Hepatocyte (in vitro differentiated cells): Measurements from ENCODE around the gene ZNF638. TPM values are rescaled to one million over a fixed set of nuclear protein-coding genes. Genes with fewer than 3 reads are reported as not detected.

ENCODE experiments used
- DNase-seq: peaks from one replicate; pipeline ENCODE4 v3.0.0-alpha.2; 2016; ENCODE audit warnings: low spot score
- H2AFZ ChIP-seq: fragments of 200-600 bp; sonication (generic); 2 replicates; pipeline ENCODE4 v1.6.0; 2016; ENCODE audit warnings: antibody characterized with exemption, mild to moderate bottlenecking
- H3K27ac ChIP-seq: fragments of 200-600 bp; sonication (generic); 2 replicates; pipeline ENCODE4 v1.5.1; 2016; ENCODE audit warnings: mild to moderate bottlenecking
- H3K27me3 ChIP-seq: fragments of 200-600 bp; sonication (generic); 2 replicates; pipeline ENCODE4 v1.6.1; 2016
- H3K36me3 ChIP-seq: fragments of 200-600 bp; sonication (generic); replicated peaks from 2 replicates; pipeline ENCODE4 v1.5.1; 2016; ENCODE audit warnings: low read depth; ENCODE audit not compliant: insufficient read depth
- H3K4me1 ChIP-seq: fragments of 200-600 bp; sonication (generic); 2 replicates; pipeline ENCODE4 v1.5.1; 2016; ENCODE audit warnings: mild to moderate bottlenecking, moderate library complexity; ENCODE audit not compliant: insufficient read depth
- H3K4me2 ChIP-seq: fragments of 200-600 bp; sonication (generic); 2 replicates; pipeline ENCODE4 v1.6.0; 2016
- H3K4me3 ChIP-seq: fragments of 200-600 bp; sonication (generic); 2 replicates; pipeline ENCODE4 v1.5.1; 2016; ENCODE audit warnings: mild to moderate bottlenecking
- H3K79me2 ChIP-seq: fragments of 200-600 bp; sonication (generic); 2 replicates; pipeline ENCODE4 v1.6.0; 2017; ENCODE audit warnings: mild to moderate bottlenecking
- H3K9me2 ChIP-seq: fragments of 200-600 bp; sonication (generic); replicated peaks from 2 replicates; pipeline ENCODE4 v1.6.0; 2017; ENCODE audit warnings: mild to moderate bottlenecking; ENCODE audit not compliant: insufficient read depth
- H3K9me3 ChIP-seq: fragments of 200-600 bp; sonication (generic); 2 replicates; pipeline ENCODE4 v1.5.1; 2016; ENCODE audit warnings: low read depth, mild to moderate bottlenecking
- H4K20me1 ChIP-seq: fragments of 200-600 bp; sonication (generic); 2 replicates; pipeline ENCODE4 v1.6.0; 2016; ENCODE audit warnings: mild to moderate bottlenecking; ENCODE audit not compliant: insufficient read depth, poor library complexity, severe bottlenecking
- CTCF ChIP-seq: fragments of 200-600 bp; sonication (generic); IDR thresholded peaks from 2 replicates; pipeline ENCODE4 v1.5.1; 2016; ENCODE audit warnings: antibody characterized with exemption, mild to moderate bottlenecking; ENCODE audit not compliant: poor library complexity
- EZH2 ChIP-seq: fragments of 200-600 bp; sonication (generic); IDR thresholded peaks from 2 replicates; pipeline ENCODE4 v1.6.1; 2016; ENCODE audit warnings: antibody characterized with exemption, mild to moderate bottlenecking, borderline replicate concordance
- EZH2phosphoT487 ChIP-seq: fragments of 200-600 bp; sonication (generic); IDR thresholded peaks from one replicate; pipeline ENCODE4 v1.6.1; 2018; ENCODE audit warnings: antibody characterized with exemption, mild to moderate bottlenecking, low read depth, moderate library complexity; ENCODE audit not compliant: unreplicated experiment, severe bottlenecking
- WGBS: methylation state at CpG from one replicate; pipeline ENCODE4 v1.1.6; 2016; ENCODE audit warnings: low lambda C conversion rate; ENCODE audit errors: missing lambda C conversion rate; 5-methylcytosine and 5-hydroxymethylcytosine counted together
- polyA plus RNA-seq: library from polyadenylated mRNA; unstranded; fragments of >200 nt; fragmentation: Nextera tagmentation; extraction: Ambion mirVana; gene quantifications from 2 replicates; pipeline ENCODE4 v1.2.1, GENCODE V29; 2016
- total RNA-seq: library from RNA; depleted of rRNA; stranded (reverse); fragments of >200 nt; gene quantifications from 2 replicates; pipeline ENCODE4 v1.2.3, GENCODE V29; 2014

Gene ZNF638
- total and polyA plus RNA-seq, 2 experiments from 2014 or later: 41.2 to 141 TPM

DNA sequence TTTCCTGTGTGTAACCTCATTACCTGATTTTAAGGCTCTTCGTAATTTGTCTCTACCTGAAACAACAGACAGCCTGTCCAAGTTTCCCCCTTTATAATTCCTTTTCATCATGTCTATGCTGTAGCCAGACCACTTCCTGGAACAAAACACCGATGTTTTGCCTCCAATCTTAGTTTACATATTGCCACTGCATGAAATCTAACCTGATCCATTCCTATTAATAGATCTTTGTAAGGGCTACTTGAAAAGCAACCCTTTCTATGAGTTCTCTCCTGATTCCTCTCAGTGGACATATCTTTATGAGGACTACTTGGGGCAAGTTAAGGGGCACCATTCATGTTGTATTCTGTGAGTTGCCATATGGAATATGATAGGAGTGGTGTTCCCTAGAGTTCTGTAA is 30.9 kb downstream of the ZNF638 start:
- no peak overlapping the region for H3K4me2 ChIP-seq
- TF ChIP-seq EZH2phosphoT487 (no peak), CTCF (no peak), EZH2 (no peak)
- WGBS: 83% methylated on average over 2 of the region's 2 CpGs
- H3K79me2 ChIP-seq: peaks cover 55% of the 10 kb centered on the region
- H3K27ac ChIP-seq: no peak overlapping the region
- no peak for DNase-seq
- H3K4me1 ChIP-seq: no peaks in the 10 kb centered on the region
- peaks cover 42% of the 10 kb centered on the region for H4K20me1 ChIP-seq
- no peaks in the 10 kb centered on the region for H3K36me3 ChIP-seq
- H3K27me3 ChIP-seq: no peaks in the 10 kb centered on the region
- no peak overlapping the region for H2AFZ ChIP-seq
- no peaks in the 10 kb centered on the region for H3K9me3 ChIP-seq
- H3K9me2 ChIP-seq: no peaks in the 10 kb centered on the region
- H3K4me3 ChIP-seq: no peak overlapping the region

GRCh38 chr2:71370015-71370414 is 38.4 kb downstream of the ZNF638 start:
- Histone ChIP-seq H3K27ac (no peak overlapping the region), H3K4me3 (no peak overlapping the region), H3K9me2 (no peaks in the 10 kb centered on the region), H3K27me3 (no peaks in the 10 kb centered on the region), H3K36me3 (peaks cover 5% of the 10 kb centered on the region), H2AFZ (no peak overlapping the region), H4K20me1 (peaks cover 3% of the 10 kb centered on the region), H3K4me1 (no peaks in the 10 kb centered on the region), H3K79me2 (peaks cover 19% of the 10 kb centered on the region), H3K4me2 (no peak overlapping the region), H3K9me3 (no peaks in the 10 kb centered on the region)
- no peak for TF ChIP-seq EZH2
- TF ChIP-seq EZH2phosphoT487: no peak
- TF ChIP-seq CTCF: no peak
- no peak for DNase-seq
- 100% methylated on average over 2 of the region's 2 CpGs for WGBS

DNA sequence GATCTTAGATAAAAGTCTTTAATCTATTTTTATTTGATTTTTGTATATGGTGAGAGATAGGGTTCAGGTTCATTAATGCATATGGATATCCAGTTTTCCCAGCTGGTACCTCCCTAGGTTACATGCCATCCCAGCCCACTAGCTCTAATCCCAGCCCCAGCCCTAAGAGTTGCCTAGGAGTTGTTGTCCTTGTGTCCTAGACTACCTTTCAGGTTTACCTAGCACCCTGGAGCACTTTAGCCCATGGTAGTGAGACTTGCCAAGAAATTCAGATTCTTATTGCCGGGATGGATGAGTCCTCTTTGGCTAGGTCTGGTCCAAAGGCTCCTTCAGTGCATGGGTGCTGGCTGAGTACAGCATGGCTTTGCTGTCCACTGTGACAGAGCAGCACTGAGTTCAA is 40.5 kb downstream of the ZNF638 start:
- Histone ChIP-seq H3K79me2 (peaks cover 31% of the 10 kb centered on the region), H3K4me3 (no peak overlapping the region), H3K9me3 (no peaks in the 10 kb centered on the region), H3K27me3 (no peaks in the 10 kb centered on the region), H3K4me2 (no peak overlapping the region), H3K9me2 (no peaks in the 10 kb centered on the region), H3K4me1 (no peaks in the 10 kb centered on the region), H4K20me1 (peaks cover 3% of the 10 kb centered on the region), H2AFZ (no peak overlapping the region), H3K36me3 (peaks cover 5% of the 10 kb centered on the region), H3K27ac (no peak overlapping the region)
- WGBS: 89% methylated on average over 1 of the region's 1 CpG
- TF ChIP-seq EZH2 (no peak), CTCF (no peak), EZH2phosphoT487 (no peak)
- no peak for DNase-seq

- WGBS: 60% methylated on average over 4 of the region's 4 CpGs
- H2AFZ ChIP-seq: no peak overlapping the region
- TF ChIP-seq CTCF: no peak
- TF ChIP-seq EZH2phosphoT487: no peak
- no peak for TF ChIP-seq EZH2
- H3K4me1 ChIP-seq: no peaks in the 10 kb centered on the region
- peaks cover 12% of the 10 kb centered on the region for H3K79me2 ChIP-seq
- H3K4me3 ChIP-seq: no peak overlapping the region
- DNase-seq: peak; percentile 30
- no peaks in the 10 kb centered on the region for H3K36me3 ChIP-seq
- peak overlapping the region; percentile 10 for H3K4me2 ChIP-seq
- peak overlapping the region; percentile 11 for H3K27ac ChIP-seq
- no peaks in the 10 kb centered on the region for H3K27me3 ChIP-seq
- H3K9me3 ChIP-seq: no peaks in the 10 kb centered on the region
- H4K20me1 ChIP-seq: no peaks in the 10 kb centered on the region
- no peaks in the 10 kb centered on the region for H3K9me2 ChIP-seq
Observed at GRCh38 chr2:71379086-71379485, 47.5 kb downstream of the ZNF638 start.
